ENCODE measurements around the gene OLFML1. TPM values are rescaled to one million over a fixed set of nuclear protein-coding genes. Genes with fewer than 3 reads are reported as not detected.

The OLFML1 gene
- total and polyA plus RNA-seq, 2 of the 8 experiments (the other 6 are each of a cell fraction or from before 2014, with no cell fraction given), result 0.24 TPM; not detected in 1

GRCh38 chr11:7490054-7490453, 4.7 kb downstream of the OLFML1 start:
- H4K20me1 ChIP-seq (replicated peaks in 1 of 2; ENCODE audit: control insufficient read depth in 1 of 2, insufficient read depth in 2 of 2, low read length in 2 of 2), result no peaks in the 10 kb centered on the region
- no peak overlapping the region for H3K4me3 ChIP-seq (ENCODE audit: extremely low read depth in 1 of 4, insufficient read depth in 2 of 4, low read depth in 3 of 4, low read length in 4 of 4)
- H3K56ac ChIP-seq (replicated peaks; ENCODE audit: insufficient read length, low read depth, low read length), result no peak overlapping the region
- H4K8ac ChIP-seq (ENCODE audit: extremely low read depth, insufficient read depth, low read length), result no peak overlapping the region
- H2BK20ac ChIP-seq (ENCODE audit: low read length), result no peak overlapping the region
- H3K4me1 ChIP-seq (replicated peaks in 1 of 4; ENCODE audit: control insufficient read depth in 3 of 4, insufficient read depth in 4 of 4, low read length in 3 of 4), result peaks cover 0 to 8% (median 2%) of the 10 kb centered on the region in 4 experiments; a peak in 3 of 7 replicates
- no peak overlapping the region for H2BK5ac ChIP-seq (ENCODE audit: low read depth, low read length)
- no peak overlapping the region for H2BK15ac ChIP-seq (ENCODE audit: low read length)
- no peak overlapping the region for H3K4me2 ChIP-seq (ENCODE audit: insufficient read depth in 1 of 2, low read depth in 2 of 2, low read length in 2 of 2)
- H3K27me3 ChIP-seq (replicated peaks in 1 of 4; ENCODE audit: control insufficient read depth in 3 of 4, extremely low read depth in 1 of 4, insufficient read depth in 3 of 4, low read length in 3 of 4), result no peaks in the 10 kb centered on the region
- FAIRE-seq, result no peak
- H2AK5ac ChIP-seq (ENCODE audit: low read depth, low read length), result no peak overlapping the region; the same call in 1 of the 2 replicates
- no peak overlapping the region for H2BK12ac ChIP-seq (ENCODE audit: low read depth, low read length)
- H3K9ac ChIP-seq (replicated peaks in 1 of 4; ENCODE audit: extremely low read depth in 1 of 4, low read depth in 3 of 4, low read length in 3 of 4), result no peak overlapping the region
- DNase-seq (ENCODE audit: low read depth in 1 of 2, low spot score in 2 of 2), result no peak
- H3K14ac ChIP-seq (ENCODE audit: insufficient read length), result no peak overlapping the region
- H3K4ac ChIP-seq (replicated peaks; ENCODE audit: insufficient read length, low read depth, low read length), result no peak overlapping the region
- CTCF ChIA-PET (ENCODE audit: partially characterized antibody), result interaction anchor here (0.7 to 2.7 kb wide), 8 partner anchors 11 to 677 kb away, joined by 3 to 8 read pairs (median 3); partner anchors contain the start of gene PPFIBP2
- H3K27ac ChIP-seq (ENCODE audit: low read depth, low read length), result no peak overlapping the region
- H3K79me1 ChIP-seq (ENCODE audit: low read depth, low read length), result no peaks in the 10 kb centered on the region
- WGBS, 2 experiments (ENCODE audit: extremely low coverage in 1 of 2, insufficient coverage in 1 of 2, insufficient read length in 1 of 2, insufficient replicate concordance in 2 of 2, low coverage in 1 of 2, low lambda C conversion rate in 2 of 2, missing lambda C conversion rate in 1 of 2), result 84% methylated on average over 3 of the region's 4 CpGs; no CpG with 5 or more reads in 1 of the 2 experiments
- no peak overlapping the region for H3K23ac ChIP-seq (ENCODE audit: insufficient read length)
- no peaks in the 10 kb centered on the region for H3K36me3 ChIP-seq (ENCODE audit: control insufficient read depth in 2 of 4, insufficient read depth in 4 of 4, low read length in 3 of 4)
- H2AFZ ChIP-seq (ENCODE audit: low read length), result no peak overlapping the region
- no peak overlapping the region for H3K18ac ChIP-seq (ENCODE audit: extremely low read depth, low read length)
- no peaks in the 10 kb centered on the region for H3K23me2 ChIP-seq (ENCODE audit: low read depth, low read length)
- H3K9me3 ChIP-seq (ENCODE audit: insufficient read depth in 2 of 2, low read depth in 1 of 2, low read length in 1 of 2), result no peaks in the 10 kb centered on the region
- no peak overlapping the region for H4K91ac ChIP-seq (replicated peaks; ENCODE audit: insufficient read length, low read length)
- H3K79me2 ChIP-seq (ENCODE audit: control insufficient read depth in 1 of 2, insufficient read depth in 2 of 2, low read length in 2 of 2), result no peaks in the 10 kb centered on the region
- H4K5ac ChIP-seq (ENCODE audit: insufficient read length, low read depth, low read length), result no peak overlapping the region
- H2BK120ac ChIP-seq (replicated peaks; ENCODE audit: low read depth, low read length), result no peak overlapping the region
- POLR2A ChIA-PET (ENCODE audit: partially characterized antibody), result interaction anchor here (0.8 to 1.9 kb wide), 2 partner anchors 9 to 20 kb away, joined by 3 to 4 read pairs; no protein-coding TSS in a partner anchor
- no peak for TF ChIP-seq PHF8 (conservative IDR thresholded peaks at IDR 0.05; ENCODE audit: low read depth, low read length)
- TF ChIP-seq SP1 (IDR thresholded peaks at IDR 0.05; ENCODE audit: low read depth, low read length), result no peak
